Stimulated activated CD8-positive, alpha-beta memory T cell treated with anti-CD3 and anti-CD28 coated beads, Interleukin-4, amount 100 ng/mL, for 1 hour (primary cell): Measurements from ENCODE around the gene CPM.
"Not testable (repeated sequence)": the region's sequence is repeated elsewhere in the genome, so short reads cannot be mapped to it uniquely, and the experiment has no call there.

Source experiments
- DNase-seq, 2 donors: peaks; one replicate each; pipeline ENCODE4 v3.0.0-alpha.2; 2020; ENCODE audit warnings: low read depth in 2 of 2, low spot score in 1 of 2

Gene CPM

GRCh38 chr12:68831751-68832503, 101.0 kb downstream of the CPM start:
- DNase-seq = no peak

DNA sequence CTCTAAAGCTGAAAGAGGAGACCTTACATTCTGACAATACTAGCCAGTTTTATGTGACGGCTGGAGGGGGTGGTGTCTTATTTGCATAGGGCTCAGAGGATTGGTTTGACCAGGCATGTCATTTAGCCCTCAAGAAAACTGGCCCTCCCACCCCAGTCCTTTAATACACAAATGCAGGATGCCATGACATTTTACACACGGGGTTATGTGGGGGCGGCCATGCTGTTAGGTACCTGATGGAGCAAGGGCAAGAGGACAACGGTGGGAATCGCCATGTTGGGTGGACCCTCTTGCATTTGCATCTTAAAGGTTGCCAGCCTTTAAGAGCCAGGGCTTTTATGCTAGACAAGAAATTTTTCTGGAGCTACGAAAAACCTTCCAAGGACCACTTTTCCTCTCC, 101.7 kb downstream of the CPM start:
- no peak for DNase-seq

DNA sequence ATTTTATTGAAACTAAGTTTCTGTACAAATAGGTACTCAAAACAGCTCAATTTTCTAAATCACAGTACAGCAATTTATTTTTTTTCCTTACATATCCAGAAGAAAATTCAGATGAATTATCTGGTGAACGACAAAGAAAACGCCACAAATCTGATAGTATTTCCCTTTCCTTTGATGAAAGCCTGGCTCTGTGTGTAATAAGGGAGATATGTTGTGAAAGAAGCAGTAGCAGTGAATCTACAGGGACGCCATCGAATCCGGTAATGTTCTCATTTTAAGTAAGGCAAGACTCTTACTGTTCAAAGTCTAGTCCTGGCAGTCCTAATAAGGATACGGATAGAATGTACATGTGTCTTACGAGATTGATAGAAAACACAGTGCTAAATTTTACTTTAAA, 104.3 kb downstream of the CPM start:
- DNase-seq = no peak

GRCh38 chr12:68827895-68828671, 104.9 kb downstream of the CPM start:
- no peak for DNase-seq

DNA sequence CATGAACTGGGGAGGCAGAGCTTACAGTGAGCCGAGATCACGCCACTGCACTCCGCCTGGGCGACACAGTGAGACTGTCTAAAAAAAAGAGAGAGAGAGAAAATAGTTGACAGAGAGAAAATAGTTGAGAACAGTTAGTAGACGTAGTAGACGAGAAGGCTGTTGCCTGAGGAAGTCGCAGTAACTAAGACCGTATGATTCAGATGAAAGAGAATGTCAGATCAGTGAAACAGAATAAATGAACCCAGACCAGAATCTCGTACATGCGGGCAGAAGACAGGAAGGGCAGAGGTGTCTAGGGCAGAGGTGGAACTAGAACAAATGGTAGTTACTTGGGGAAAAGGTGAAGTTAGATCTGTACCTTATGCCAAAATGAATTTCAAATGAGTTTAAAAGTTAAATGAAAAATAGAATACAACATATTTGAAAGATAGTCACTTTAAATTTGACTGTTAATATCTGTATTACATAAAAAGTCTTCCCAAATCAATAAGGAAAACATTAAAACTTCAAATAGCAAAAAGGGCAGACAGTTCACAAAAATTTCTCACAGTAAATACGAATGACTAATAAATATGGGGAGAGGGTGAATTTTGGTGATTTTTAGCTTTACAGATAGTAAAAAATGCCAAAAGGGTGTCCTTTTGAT, 107.3 kb downstream of the CPM start:
- DNase-seq = no peak

GRCh38 chr12:68824597-68825250, 108.2 kb downstream of the CPM start:
- no peak for DNase-seq

DNA sequence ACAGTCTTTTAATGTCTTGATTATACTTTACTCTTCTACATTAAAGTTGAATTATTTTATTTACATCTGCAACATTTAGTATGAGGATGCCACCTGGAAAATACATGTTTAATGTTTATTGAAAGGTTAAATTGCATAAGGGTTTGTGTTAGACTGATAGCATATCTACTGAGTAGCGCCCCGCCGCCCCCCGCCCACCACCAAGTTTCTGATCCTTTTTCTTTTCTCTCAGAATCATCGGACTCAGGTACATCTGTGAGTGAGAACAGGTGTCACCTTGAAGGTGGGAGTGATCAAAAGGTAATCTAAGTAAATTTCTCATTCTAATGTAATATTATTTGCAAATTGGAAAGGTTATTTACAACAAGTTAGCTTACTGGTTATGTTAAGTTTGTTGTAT, 108.8 kb downstream of the CPM start:
- DNase-seq = no peak

GRCh38 chr12:68823696-68824095, 109.3 kb downstream of the CPM start:
- DNase-seq = no peak

- DNase-seq = no peak
These were observed 111.4 kb downstream of the CPM start for GRCh38 chr12:68821357-68822188.

DNA sequence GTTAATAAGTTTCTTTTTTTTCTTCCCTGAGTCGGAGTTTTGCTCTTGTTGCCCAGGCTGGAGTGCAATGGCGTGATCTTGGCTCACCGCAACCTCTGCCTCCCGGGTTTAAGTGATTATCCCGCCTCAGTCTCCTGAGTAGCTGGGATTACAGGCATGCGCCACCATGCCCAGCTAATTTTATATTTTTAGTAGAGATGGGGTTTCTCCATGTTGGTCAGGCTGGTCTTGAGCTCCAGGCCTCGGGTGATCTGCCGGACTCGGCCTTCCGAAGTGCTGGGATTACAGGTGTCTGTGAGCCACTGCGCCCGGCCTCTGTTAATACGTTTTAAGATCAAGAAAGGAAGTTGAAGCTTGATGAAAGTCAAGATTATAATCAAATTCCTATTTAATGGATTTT, 113.5 kb downstream of the CPM start:
- not testable (repeated sequence) for DNase-seq

- no peak for DNase-seq
These were observed 116.8 kb downstream of the CPM start for GRCh38 chr12:68815928-68816800.

GRCh38 chr12:68815232-68815927, 117.6 kb downstream of the CPM start:
- DNase-seq = no peak

- DNase-seq = no peak
These were observed 118.3 kb downstream of the CPM start for GRCh38 chr12:68814490-68815231.

DNA sequence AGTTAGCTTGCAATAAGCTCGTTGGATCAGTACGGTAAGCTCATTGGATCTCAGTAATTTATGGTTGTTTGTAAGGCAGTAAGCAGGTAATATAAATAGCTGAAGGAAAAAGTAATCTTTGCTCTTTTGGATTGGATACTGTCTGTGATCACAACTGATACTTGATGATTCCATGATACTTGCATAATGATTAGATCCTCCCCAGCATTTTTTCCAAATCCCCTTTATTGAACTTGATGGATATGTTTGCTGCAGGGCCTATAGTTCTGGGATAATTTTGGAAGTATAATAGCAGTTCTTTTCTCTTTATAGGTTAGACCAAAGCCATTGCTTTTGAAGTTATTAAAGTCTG, 119.8 kb downstream of the CPM start:
- no peak for DNase-seq

- DNase-seq = no peak
These were observed 120.3 kb downstream of the CPM start for GRCh38 chr12:68812553-68813241.

GRCh38 chr12:68811573-68811972, 121.4 kb downstream of the CPM start:
- DNase-seq = not testable (repeated sequence)

- not testable (repeated sequence) for DNase-seq
These were observed 123.0 kb downstream of the CPM start for GRCh38 chr12:68810027-68810389.
